GM21447 (cell line): ENCODE data around the gene CEP295NL.
"Not testable (repeated sequence)": the region's sequence is repeated elsewhere in the genome, so short reads cannot be mapped to it uniquely, and the experiment has no call there.

Experiments
- ATAC-seq: cut with Tn5 transposase; IDR thresholded peaks from one replicate; pipeline ENCODE4 v1.9.1; 2021; ENCODE audit not compliant: unreplicated experiment

CEP295NL gene

GRCh38 chr17:78905541-78905940 lies 2.5 kb upstream of the CEP295NL start:
- ATAC-seq: no peak

- ATAC-seq: no peak
Observed at GRCh38 chr17:78905116-78905515, 2.1 kb upstream of the CEP295NL start.

GRCh38 chr17:78904371-78904770 lies 1.4 kb upstream of the CEP295NL start:
- ATAC-seq: no peak

GRCh38 chr17:78902231-78902630 lies 770 bp downstream of the CEP295NL start:
- ATAC-seq: not testable (repeated sequence)

- no peak for ATAC-seq
Observed at GRCh38 chr17:78901806-78902205, 1.2 kb downstream of the CEP295NL start.

- ATAC-seq: no peak
Observed at GRCh38 chr17:78900816-78901215, 2.2 kb downstream of the CEP295NL start.

GRCh38 chr17:78899361-78900260 lies 3.4 kb downstream of the CEP295NL start:
- ATAC-seq: no peak

- no peak for ATAC-seq
Observed at GRCh38 chr17:78898947-78899346, 4.1 kb downstream of the CEP295NL start.

GRCh38 chr17:78898075-78898836 lies 4.7 kb downstream of the CEP295NL start:
- ATAC-seq: no peak

GRCh38 chr17:78897664-78898047 lies 5.3 kb downstream of the CEP295NL start:
- no peak for ATAC-seq

GRCh38 chr17:78896834-78897663 lies 6.0 kb downstream of the CEP295NL start:
- no peak for ATAC-seq

GRCh38 chr17:78896091-78896833 lies 6.7 kb downstream of the CEP295NL start:
- no peak for ATAC-seq

GRCh38 chr17:78895322-78895721 lies 7.7 kb downstream of the CEP295NL start:
- ATAC-seq: no peak

GRCh38 chr17:78893684-78894083 lies 9.3 kb downstream of the CEP295NL start:
- ATAC-seq: no peak

- ATAC-seq: no peak
Observed at GRCh38 chr17:78892936-78893379, 10.0 kb downstream of the CEP295NL start.

- ATAC-seq: no peak
Observed at GRCh38 chr17:78892520-78892919, 10.5 kb downstream of the CEP295NL start.

GRCh38 chr17:78892062-78892456 lies 10.9 kb downstream of the CEP295NL start:
- ATAC-seq: no peak

- no peak for ATAC-seq
Observed at GRCh38 chr17:78891406-78892061, 11.5 kb downstream of the CEP295NL start.

GRCh38 chr17:78890498-78890897 lies 12.5 kb downstream of the CEP295NL start:
- ATAC-seq: no peak

- ATAC-seq: not testable (repeated sequence)
Observed at GRCh38 chr17:78890096-78890495, 12.9 kb downstream of the CEP295NL start.
